Upper lobe of left lung (tissue), 6 donors: Measurements from ENCODE around the gene MAPK12. TPM values are rescaled to one million over a fixed set of nuclear protein-coding genes. Genes with fewer than 3 reads are reported as not detected.

Experiments
- ATAC-seq, 2 donors: fragments of 200-7000 bp; cut with Tn5 transposase; one replicate each; pipeline ENCODE4 v1.9.1; 2022; ENCODE audit warnings: mild to moderate bottlenecking in 2 of 2, moderate library complexity in 2 of 2; ENCODE audit not compliant: low FRiP score in 2 of 2
- DNase-seq, 2 donors: peaks; one replicate each; pipeline ENCODE4 v3.0.0-alpha.2; 2019 to 2020
- H3K27ac ChIP-seq, 4 donors: fragments of 200-600 bp; sonication (generic); one replicate each; pipeline ENCODE4 v1.5.1; 2016 to 2019
- H3K27me3 ChIP-seq, 4 donors: fragments of 200-600 bp; sonication (generic); one replicate each; pipeline ENCODE4 v1.5.1; 2017 to 2019
- H3K36me3 ChIP-seq, 4 donors: fragments of 200-600 bp; sonication (generic); one replicate each; pipeline ENCODE4 v1.5.1; 2016 to 2019
- H3K4me1 ChIP-seq, 4 donors: fragments of 200-600 bp; sonication (generic); one replicate each; pipeline ENCODE4 v1.5.1; 2018 to 2019
- H3K4me3 ChIP-seq, 4 donors: fragments of 200-600 bp; sonication (generic); one replicate each; pipeline ENCODE4 v1.5.1; 2017 to 2019; ENCODE audit warnings: mild to moderate bottlenecking in 2 of 4, moderate library complexity in 1 of 4
- H3K9me3 ChIP-seq, 4 donors: fragments of 200-600 bp; sonication (generic); one replicate each; pipeline ENCODE4 v1.5.1; 2018 to 2019
- EP300 ChIP-seq, 4 donors: sonication (generic); formaldehyde crosslinking; IDR thresholded peaks; one replicate each; pipeline ENCODE4 v1.5.1; 2017; ENCODE audit warnings: antibody characterized with exemption in 4 of 4, control low read depth in 2 of 4
- POLR2A ChIP-seq, 4 donors: fragments of 450-650 bp; IDR thresholded peaks; one replicate each; pipeline ENCODE4 v1.5.1; 2016 to 2017; ENCODE audit warnings: antibody characterized with exemption in 4 of 4, mild to moderate bottlenecking in 2 of 4
- POLR2AphosphoS5 ChIP-seq, 2 donors: sonication (generic); formaldehyde crosslinking; IDR thresholded peaks; one replicate each; pipeline ENCODE4 v1.5.1; 2017; ENCODE audit warnings: antibody characterized with exemption in 2 of 2
- WGBS, 2 donors: methylation state at CpG; one replicate each; pipeline ENCODE4 v1.1.5; 2017 to 2018; 5-methylcytosine and 5-hydroxymethylcytosine counted together
- total RNA-seq, 6 donors: library from RNA; depleted of rRNA in 4 of 6; stranded (reverse); fragments of >200 nt in 4 of 6; gene quantifications; one replicate each; pipeline versions ENCODE4 v1.1.0 to v1.2.1, GENCODE V29; 2016 to 2021
- TF ChIP-seq, protein P1 (sequence below), 6 experiments: fragments of 450-650 bp in 4 of 6; fragments of 200-600 bp in 2 of 6; sonication (generic) in 2 of 6; IDR thresholded peaks; one replicate each; pipeline ENCODE4 v1.5.1; 2016 to 2019; ENCODE audit warnings: antibody characterized with exemption in 6 of 6
- donor health status: DM: no; HTN: no; CAD: no; lungs with moderate emphysema.
- donor health status: DM: no; HTN: yes; CAD: no; lungs with severe emphysema.

Gene MAPK12
- total RNA-seq, 6 donors from 2014 or later: 3.1 to 19.2 (median 10.1) TPM

DNA sequence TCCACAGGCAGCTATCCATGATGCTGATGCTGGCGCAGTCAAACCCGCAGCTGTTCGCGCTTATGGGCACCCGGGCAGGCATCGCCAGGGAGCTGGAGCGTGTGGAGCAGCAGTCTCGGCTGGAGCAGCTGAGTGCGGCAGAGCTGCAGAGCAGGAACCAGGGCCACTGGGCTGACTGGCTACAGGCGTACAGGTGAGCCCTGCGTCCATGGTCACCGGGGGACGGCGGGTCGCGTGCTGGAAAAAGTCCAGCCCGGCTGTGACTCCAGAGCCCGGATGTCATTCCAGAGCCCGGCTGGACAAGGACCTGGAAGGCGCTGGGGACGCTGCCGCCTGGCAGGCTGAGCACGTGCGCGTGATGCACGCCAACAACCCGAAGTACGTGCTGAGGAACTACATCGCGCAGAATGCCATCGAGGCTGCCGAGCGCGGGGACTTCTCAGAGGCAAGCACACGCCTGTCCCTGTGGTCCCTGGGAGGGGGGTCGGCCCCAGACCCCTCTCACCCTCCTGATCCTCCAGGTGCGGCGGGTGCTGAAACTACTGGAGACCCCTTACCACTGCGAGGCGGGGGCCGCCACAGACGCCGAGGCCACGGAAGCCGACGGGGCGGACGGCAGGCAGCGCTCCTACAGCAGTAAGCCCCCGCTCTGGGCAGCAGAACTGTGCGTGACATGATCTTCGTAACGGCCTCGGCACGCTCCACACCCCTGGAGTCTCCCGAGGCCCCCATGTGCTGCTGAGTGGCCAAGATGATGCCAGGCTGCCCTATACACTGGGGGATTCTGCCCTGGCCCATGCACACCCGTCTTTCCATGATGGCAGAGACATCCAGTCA lies 44.6 kb downstream of the MAPK12 start:
- Histone ChIP-seq H3K9me3 (no peaks in the 10 kb centered on the region), H3K36me3 (peaks cover 38 to 99% (median 88%) of the 10 kb centered on the region in 4 donors), H3K4me1 (peaks cover 0 to 4% (median 2%) of the 10 kb centered on the region in 4 donors), H3K27me3 (no peaks in the 10 kb centered on the region), H3K27ac (no peak overlapping the region), H3K4me3 (no peak overlapping the region)
- ATAC-seq (no peak), DNase-seq (peak; percentile 19 to 84)
- TF ChIP-seq EP300 (IDR thresholded peaks at IDR 0.05) (no peak), POLR2AphosphoS5 (IDR thresholded peaks at IDR 0.05) (no peak), POLR2A (IDR thresholded peaks at IDR 0.05) (no peak)
- TF ChIP-seq, protein P1, sequence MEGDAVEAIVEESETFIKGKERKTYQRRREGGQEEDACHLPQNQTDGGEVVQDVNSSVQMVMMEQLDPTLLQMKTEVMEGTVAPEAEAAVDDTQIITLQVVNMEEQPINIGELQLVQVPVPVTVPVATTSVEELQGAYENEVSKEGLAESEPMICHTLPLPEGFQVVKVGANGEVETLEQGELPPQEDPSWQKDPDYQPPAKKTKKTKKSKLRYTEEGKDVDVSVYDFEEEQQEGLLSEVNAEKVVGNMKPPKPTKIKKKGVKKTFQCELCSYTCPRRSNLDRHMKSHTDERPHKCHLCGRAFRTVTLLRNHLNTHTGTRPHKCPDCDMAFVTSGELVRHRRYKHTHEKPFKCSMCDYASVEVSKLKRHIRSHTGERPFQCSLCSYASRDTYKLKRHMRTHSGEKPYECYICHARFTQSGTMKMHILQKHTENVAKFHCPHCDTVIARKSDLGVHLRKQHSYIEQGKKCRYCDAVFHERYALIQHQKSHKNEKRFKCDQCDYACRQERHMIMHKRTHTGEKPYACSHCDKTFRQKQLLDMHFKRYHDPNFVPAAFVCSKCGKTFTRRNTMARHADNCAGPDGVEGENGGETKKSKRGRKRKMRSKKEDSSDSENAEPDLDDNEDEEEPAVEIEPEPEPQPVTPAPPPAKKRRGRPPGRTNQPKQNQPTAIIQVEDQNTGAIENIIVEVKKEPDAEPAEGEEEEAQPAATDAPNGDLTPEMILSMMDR (IDR thresholded peaks at IDR 0.05): no peak
- WGBS, 2 donors: 95 to 96% methylated on average over 42 to 50 of the region's 57 CpGs

DNA sequence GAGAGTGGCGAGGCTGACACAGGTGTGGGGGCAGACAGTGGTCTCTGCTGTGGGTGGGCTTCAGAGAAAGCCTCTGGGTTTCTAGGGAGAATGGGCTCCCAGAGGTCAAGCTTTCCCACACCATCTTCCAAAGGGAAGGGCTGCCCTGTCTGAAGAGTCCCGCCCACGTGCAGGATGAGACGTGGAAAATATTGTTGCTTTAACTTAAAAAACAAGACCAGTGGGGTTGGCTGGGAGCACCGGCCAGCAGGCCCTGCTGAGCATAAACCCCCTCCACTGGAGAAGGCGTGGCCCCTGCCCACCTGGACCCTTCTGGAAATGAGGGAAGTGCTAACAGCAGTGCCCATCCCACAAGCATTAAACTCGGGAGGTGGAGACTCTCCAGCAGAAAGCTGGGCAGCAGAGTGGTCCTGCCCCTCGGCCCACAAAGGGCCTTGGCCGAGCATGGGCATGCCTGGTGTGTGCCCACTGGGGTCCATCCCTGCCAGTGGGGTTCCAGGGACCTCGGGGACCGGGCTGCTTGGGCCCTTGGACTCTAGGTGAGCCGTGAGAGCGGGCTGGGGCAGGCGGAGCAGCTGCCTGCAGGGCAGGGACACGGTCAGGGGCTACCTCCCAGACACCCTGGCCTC lies 45.3 kb downstream of the MAPK12 start:
- ATAC-seq: no peak
- H3K9me3 ChIP-seq: no peaks in the 10 kb centered on the region
- TF ChIP-seq, protein P1 (IDR thresholded peaks at IDR 0.05): no peak
- no peak for TF ChIP-seq POLR2AphosphoS5 (IDR thresholded peaks at IDR 0.05)
- TF ChIP-seq POLR2A (IDR thresholded peaks at IDR 0.05): no peak
- no peak for TF ChIP-seq EP300 (IDR thresholded peaks at IDR 0.05)
- no peak for DNase-seq
- H3K4me1 ChIP-seq: peaks cover 0 to 4% (median 2%) of the 10 kb centered on the region in 4 donors
- no peaks in the 10 kb centered on the region for H3K27me3 ChIP-seq
- H3K27ac ChIP-seq: no peak overlapping the region
- WGBS, 2 donors: 89 to 94% methylated on average over 6 to 11 of the region's 15 CpGs
- H3K4me3 ChIP-seq: no peak overlapping the region
- peaks cover 34 to 97% (median 82%) of the 10 kb centered on the region in 4 donors for H3K36me3 ChIP-seq

DNA sequence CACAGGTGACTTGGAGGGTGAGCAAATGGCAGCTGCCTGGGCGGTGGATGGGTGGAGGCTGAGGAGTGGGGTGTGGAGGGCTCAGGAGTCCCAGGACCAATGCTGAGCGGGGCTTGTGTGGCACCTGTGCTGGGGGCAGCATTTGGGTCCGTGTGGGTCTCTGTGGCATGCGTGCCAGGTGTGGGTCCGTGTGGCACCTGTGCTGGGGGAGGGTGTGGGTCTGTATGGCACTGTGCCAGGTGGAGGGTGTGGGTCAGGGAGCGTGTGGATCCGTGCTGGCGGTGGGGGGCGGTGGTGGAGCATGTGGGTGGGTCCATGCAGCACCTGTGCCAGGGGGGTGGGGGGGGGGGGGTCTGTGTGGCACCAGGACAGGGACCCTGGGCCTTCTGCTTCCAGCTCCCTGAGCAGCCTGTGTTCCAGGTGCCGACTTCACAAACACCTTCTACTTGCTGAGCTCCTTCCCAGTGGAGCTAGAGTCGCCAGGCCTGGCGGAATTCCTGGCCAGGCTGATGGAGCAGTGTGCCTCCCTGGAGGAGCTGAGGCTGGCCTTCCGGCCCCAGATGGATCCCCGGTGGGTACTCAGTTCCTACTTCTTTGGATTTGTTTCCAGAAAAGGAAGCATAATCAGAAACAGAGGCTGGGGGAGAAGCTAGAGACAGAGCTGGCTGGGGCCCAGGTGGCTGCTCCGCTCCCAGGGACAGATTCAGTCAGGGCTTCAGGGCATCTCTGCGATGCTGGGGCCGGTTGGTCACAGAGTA lies 46.0 kb downstream of the MAPK12 start:
- H3K27ac ChIP-seq: no peak overlapping the region
- TF ChIP-seq POLR2A (IDR thresholded peaks at IDR 0.05) (no peak), POLR2AphosphoS5 (IDR thresholded peaks at IDR 0.05) (no peak), EP300 (IDR thresholded peaks at IDR 0.05) (no peak)
- TF ChIP-seq, protein P1 (IDR thresholded peaks at IDR 0.05): no peak
- peak in 1 of 2 donors; percentile 65 for DNase-seq

DNA sequence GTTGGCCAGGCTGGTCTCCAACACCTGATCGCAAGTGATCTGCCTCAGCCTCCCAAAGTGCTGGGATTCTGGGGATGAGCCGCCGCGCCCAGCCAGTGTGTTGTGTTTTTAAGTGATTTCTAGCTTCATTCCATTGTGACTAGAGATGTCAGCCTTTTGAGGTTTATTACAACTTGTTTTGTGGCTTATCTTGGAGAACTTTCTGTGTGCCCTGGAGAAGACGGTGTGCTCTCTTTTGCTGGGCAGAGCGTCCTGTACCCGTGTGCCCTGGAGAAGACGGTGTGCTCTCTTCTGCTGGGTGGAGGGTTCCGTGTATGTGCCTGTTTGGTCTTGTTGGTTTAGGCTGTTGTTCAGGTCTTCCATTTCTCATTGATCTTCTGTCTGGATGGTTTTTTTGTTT lies 48.2 kb downstream of the MAPK12 start:
- Histone ChIP-seq H3K27ac (no peak overlapping the region), H3K4me1 (peaks cover 0 to 11% (median 7%) of the 10 kb centered on the region in 4 donors), H3K4me3 (no peak overlapping the region), H3K9me3 (no peaks in the 10 kb centered on the region), H3K27me3 (no peaks in the 10 kb centered on the region), H3K36me3 (peaks cover 27 to 93% (median 83%) of the 10 kb centered on the region in 4 donors)
- ATAC-seq (no peak), DNase-seq (peak in 1 of 2 donors; percentile 34)
- 95 to 96% methylated on average over 8 to 9 of the region's 9 CpGs for WGBS, 2 donors
- TF ChIP-seq, protein P1 (IDR thresholded peaks at IDR 0.05): no peak
- TF ChIP-seq EP300 (IDR thresholded peaks at IDR 0.05) (no peak), POLR2A (IDR thresholded peaks at IDR 0.05) (no peak), POLR2AphosphoS5 (IDR thresholded peaks at IDR 0.05) (no peak)

More for the DNA sequence above, 46.0 kb downstream of the MAPK12 start:
- peaks cover 0 to 4% (median 2%) of the 10 kb centered on the region in 4 donors for H3K4me1 ChIP-seq
- no peak overlapping the region for H3K4me3 ChIP-seq
- H3K36me3 ChIP-seq: peaks cover 30 to 97% (median 83%) of the 10 kb centered on the region in 4 donors
- H3K9me3 ChIP-seq: no peaks in the 10 kb centered on the region
- no peak for ATAC-seq
- H3K27me3 ChIP-seq: no peaks in the 10 kb centered on the region
- 80 to 87% methylated on average over 12 to 13 of the region's 17 CpGs for WGBS, 2 donors
